Right atrium auricular region (tissue), 2 donors: ENCODE data around the gene SRRM3. TPM values are rescaled to one million over a fixed set of nuclear protein-coding genes. Genes with fewer than 3 reads are reported as not detected.
"Not testable (repeated sequence)": the region's sequence is repeated elsewhere in the genome, so short reads cannot be mapped to it uniquely, and the experiment has no call there.

ENCODE experiments used
- DNase-seq: peaks from one replicate; pipeline ENCODE4 v3.0.0-alpha.2; 2019; ENCODE audit warnings: low spot score
- H3K27ac ChIP-seq, 2 donors: fragments of 200-600 bp; sonication (generic); 1 replicate in 1 of 2; 2 replicates in 1 of 2; pipeline ENCODE4 v1.5.1; 2016 to 2019
- H3K27me3 ChIP-seq, 2 donors: fragments of 200-600 bp; sonication (generic); one replicate each; pipeline versions ENCODE4 v1.5.1 to v1.6.0; 2017 to 2019
- H3K36me3 ChIP-seq: fragments of 200-600 bp; sonication (generic); one replicate; pipeline ENCODE4 v1.5.1; 2016
- H3K4me1 ChIP-seq, 2 donors: fragments of 200-600 bp; sonication (generic); one replicate each; pipeline versions ENCODE4 v1.5.1 to v1.6.0; 2017 to 2019
- H3K4me3 ChIP-seq, 2 donors: fragments of 200-600 bp; sonication (generic); 1 replicate in 1 of 2; 2 replicates in 1 of 2; pipeline ENCODE4 v1.5.1; 2017 to 2019; ENCODE audit warnings: mild to moderate bottlenecking in 1 of 2, moderate library complexity in 1 of 2
- H3K9me3 ChIP-seq, 2 donors: fragments of 200-600 bp; sonication (generic); one replicate each; pipeline ENCODE4 v1.5.1; 2019
- CTCF ChIP-seq, 2 donors: fragments of 200-600 bp; sonication (generic); IDR thresholded peaks; one replicate each; pipeline ENCODE4 v1.5.1; 2019; ENCODE audit warnings: antibody characterized with exemption in 2 of 2
- total RNA-seq, 2 donors: library from RNA; depleted of rRNA; stranded (reverse); fragments of >200 nt; gene quantifications; one replicate each; pipeline ENCODE4 v1.1.0, GENCODE V29; 2016

Gene SRRM3
- total RNA-seq: 10 to 100 TPM; 17.5 to 27.1 TPM

- Histone ChIP-seq H3K4me3 (peak within 1 kb of the TSS in 1 of 2 donors; percentile 25), H3K4me1 (peaks cover 0 to 9% of the 10 kb centered on the region in 2 donors), H3K27ac (no peak within 1 kb of the TSS), H3K9me3 (no peaks in the 10 kb centered on the region), H3K27me3 (no peaks in the 10 kb centered on the region), H3K36me3 (no peaks in the 10 kb centered on the region)
- peak; percentile 72 to 85 for TF ChIP-seq CTCF (IDR thresholded peaks at IDR 0.05)
- DNase-seq: peak; percentile 59
Observed at GRCh38 chr7:76201732-76202665, at the start of gene SRRM3. TSS of gene SRRM3 (plus strand) at chr7:76201896. CDS start at chr7:76235067, 33,171 bp downstream.

- Histone ChIP-seq H3K27ac (no peak overlapping the region), H3K36me3 (no peaks in the 10 kb centered on the region), H3K9me3 (no peaks in the 10 kb centered on the region), H3K4me3 (no peak overlapping the region), H3K4me1 (no peaks in the 10 kb centered on the region), H3K27me3 (no peaks in the 10 kb centered on the region)
- no peak for DNase-seq
- no peak for TF ChIP-seq CTCF (IDR thresholded peaks at IDR 0.05)
Observed at GRCh38 chr7:76151932-76152331, 49.8 kb upstream of the SRRM3 start.

GRCh38 chr7:76153571-76154230, 48.0 kb upstream of the SRRM3 start:
- H3K4me1 ChIP-seq, H3K4me3 ChIP-seq, H3K9me3 ChIP-seq, H3K36me3 ChIP-seq, H3K27ac ChIP-seq, H3K27me3 ChIP-seq, DNase-seq: not testable (repeated sequence)

GRCh38 chr7:76155938-76156337, 45.8 kb upstream of the SRRM3 start:
- peak; percentile 77 for DNase-seq
- no peak for TF ChIP-seq CTCF (IDR thresholded peaks at IDR 0.05)
- Histone ChIP-seq H3K4me3 (no peak overlapping the region), H3K27me3 (no peaks in the 10 kb centered on the region), H3K36me3 (no peaks in the 10 kb centered on the region), H3K27ac (no peak overlapping the region), H3K9me3 (no peaks in the 10 kb centered on the region), H3K4me1 (no peaks in the 10 kb centered on the region)

- not testable (repeated sequence) for H3K27me3 ChIP-seq, H3K36me3 ChIP-seq, DNase-seq, H3K27ac ChIP-seq, H3K9me3 ChIP-seq, H3K4me1 ChIP-seq, H3K4me3 ChIP-seq
Observed at GRCh38 chr7:76156992-76157685, 44.6 kb upstream of the SRRM3 start.

GRCh38 chr7:76158416-76158815, 43.3 kb upstream of the SRRM3 start:
- not testable (repeated sequence) for H3K27ac ChIP-seq, DNase-seq, H3K27me3 ChIP-seq, H3K4me3 ChIP-seq, H3K36me3 ChIP-seq, H3K4me1 ChIP-seq, H3K9me3 ChIP-seq

- H3K4me1 ChIP-seq: peaks cover 0 to 10% of the 10 kb centered on the region in 2 donors
- not testable (repeated sequence) for DNase-seq, H3K36me3 ChIP-seq, H3K27ac ChIP-seq, H3K27me3 ChIP-seq, H3K9me3 ChIP-seq, H3K4me3 ChIP-seq
Observed at GRCh38 chr7:76162416-76163170, 39.1 kb upstream of the SRRM3 start.

GRCh38 chr7:76163812-76164211, 37.9 kb upstream of the SRRM3 start:
- DNase-seq, H3K4me3 ChIP-seq, H3K36me3 ChIP-seq, H3K27me3 ChIP-seq, H3K9me3 ChIP-seq, H3K27ac ChIP-seq: not testable (repeated sequence)
- peaks cover 0 to 10% of the 10 kb centered on the region in 2 donors for H3K4me1 ChIP-seq
